ENCODE measurements around the gene MCU. TPM values are rescaled to one million over a fixed set of nuclear protein-coding genes. Genes with fewer than 3 reads are reported as not detected.

MCU gene
- total RNA-seq, 1 donor from 2014 or later: 12.2 TPM

GRCh38 chr10:72932259-72933015, 240.5 kb downstream of the MCU start:
- intact Hi-C loops (cut with micrococcal nuclease): no loop called here

- intact Hi-C loops (cut with micrococcal nuclease): no loop called here
Observed at GRCh38 chr10:72935361-72935760, 243.4 kb downstream of the MCU start.

Other genes with a start within 250 kb of the MCU start
- gene MICU1, start 66.1 kb upstream of the MCU start, total RNA-seq: 29.2 and 30.5 TPM in 2 replicates
- gene OIT3, start 201.6 kb downstream of the MCU start, total RNA-seq: 0.11 TPM in 1 of 2 replicates, not detected in the other

Measured in T-helper 2 cell treated with Interferon-gamma antibody and Interleukin-4, amounts not matched to agents 100 ng/mL and 5 ng/mL, for 36 hours (primary cell).